Endothelial cell (in vitro differentiated cells): ENCODE data around the gene SYCP2L. TPM values are rescaled to one million over a fixed set of nuclear protein-coding genes. Genes with fewer than 3 reads are reported as not detected.

Source experiments
- DNase-seq: peaks from one replicate; pipeline ENCODE4 v3.0.0; 2021; ENCODE audit warnings: low spot score
- H3K27ac Mint-ChIP-seq: one replicate; pipeline ENCODE4 v1.8.0; 2021; ENCODE audit warnings: mixed read lengths, inconsistent platforms; ENCODE audit not compliant: unreplicated experiment
- H3K27me3 Mint-ChIP-seq: one replicate; pipeline ENCODE4 v1.8.0; 2021; ENCODE audit warnings: mild to moderate bottlenecking, moderate library complexity, mixed read lengths, inconsistent platforms; ENCODE audit not compliant: unreplicated experiment
- H3K36me3 Mint-ChIP-seq: one replicate; pipeline ENCODE4 v1.8.0; 2021; ENCODE audit warnings: mild to moderate bottlenecking, low read depth, mixed read lengths, inconsistent platforms; ENCODE audit not compliant: unreplicated experiment
- H3K4me1 Mint-ChIP-seq: one replicate; pipeline ENCODE4 v1.8.0; 2021; ENCODE audit warnings: mild to moderate bottlenecking, mixed read lengths, inconsistent platforms; ENCODE audit not compliant: unreplicated experiment
- H3K4me3 Mint-ChIP-seq: one replicate; pipeline ENCODE4 v1.8.0; 2021; ENCODE audit warnings: mild to moderate bottlenecking, mixed read lengths, inconsistent platforms; ENCODE audit not compliant: unreplicated experiment
- H3K9me3 Mint-ChIP-seq: one replicate; pipeline ENCODE4 v1.8.0; 2021; ENCODE audit warnings: mixed read lengths, inconsistent platforms; ENCODE audit not compliant: unreplicated experiment
- CTCF ChIP-seq: fragments of 200-600 bp; sonication (generic); IDR thresholded peaks from one replicate; pipeline ENCODE4 v1.5.0; 2021; ENCODE audit warnings: antibody characterized with exemption; ENCODE audit not compliant: unreplicated experiment
- total RNA-seq: library from RNA; stranded (reverse); fragmentation: NEBNext Ultra II Directional; extraction: Animal tissue kit (Norgen Biotek cat#: 25700); gene quantifications from one replicate; pipeline ENCODE4 v1.2.1, GENCODE V29; 2021; ENCODE audit not compliant: unreplicated experiment

The SYCP2L gene
- total RNA-seq, 1 donor from 2014 or later: 8.1 TPM

- Mint-ChIP-seq H3K36me3 (no peaks in the 10 kb centered on the region), H3K27me3 (peaks cover 3% of the 10 kb centered on the region), H3K27ac (no peak overlapping the region), H3K4me3 (no peak overlapping the region), H3K9me3 (no peaks in the 10 kb centered on the region), H3K4me1 (peaks cover 5% of the 10 kb centered on the region)
- TF ChIP-seq CTCF: no peak
- DNase-seq: no peak
These were observed 128.2 kb downstream of the SYCP2L start for GRCh38 chr6:11015102-11015501.

GRCh38 chr6:11016452-11016851 is 129.6 kb downstream of the SYCP2L start:
- H3K4me1 Mint-ChIP-seq: peaks cover 9% of the 10 kb centered on the region
- no peak for TF ChIP-seq CTCF
- no peaks in the 10 kb centered on the region for H3K9me3 Mint-ChIP-seq
- no peak for DNase-seq
- H3K27me3 Mint-ChIP-seq: peaks cover 3% of the 10 kb centered on the region
- no peak overlapping the region for H3K27ac Mint-ChIP-seq
- H3K36me3 Mint-ChIP-seq: no peaks in the 10 kb centered on the region
- H3K4me3 Mint-ChIP-seq: no peak overlapping the region

GRCh38 chr6:11017090-11017489 is 130.2 kb downstream of the SYCP2L start:
- Mint-ChIP-seq H3K4me1 (peaks cover 9% of the 10 kb centered on the region), H3K27ac (no peak overlapping the region), H3K9me3 (no peaks in the 10 kb centered on the region), H3K4me3 (no peak overlapping the region), H3K36me3 (no peaks in the 10 kb centered on the region), H3K27me3 (peaks cover 3% of the 10 kb centered on the region)
- no peak for TF ChIP-seq CTCF
- no peak for DNase-seq

GRCh38 chr6:11018225-11018624 is 131.4 kb downstream of the SYCP2L start:
- Mint-ChIP-seq H3K36me3 (no peaks in the 10 kb centered on the region), H3K9me3 (no peaks in the 10 kb centered on the region), H3K27me3 (peaks cover 3% of the 10 kb centered on the region), H3K4me1 (peaks cover 9% of the 10 kb centered on the region), H3K27ac (no peak overlapping the region), H3K4me3 (no peak overlapping the region)
- DNase-seq: no peak
- TF ChIP-seq CTCF: no peak

GRCh38 chr6:11021003-11021402 is 134.2 kb downstream of the SYCP2L start:
- no peak overlapping the region for H3K4me3 Mint-ChIP-seq
- H3K4me1 Mint-ChIP-seq: peaks cover 11% of the 10 kb centered on the region
- no peak for TF ChIP-seq CTCF
- no peak overlapping the region for H3K27ac Mint-ChIP-seq
- H3K36me3 Mint-ChIP-seq: no peaks in the 10 kb centered on the region
- H3K9me3 Mint-ChIP-seq: no peaks in the 10 kb centered on the region
- H3K27me3 Mint-ChIP-seq: no peaks in the 10 kb centered on the region
- DNase-seq: no peak
